GOT3 (cell line): ENCODE results near the gene GRIN2C.
"Not testable (repeated sequence)": the region's sequence is repeated elsewhere in the genome, so short reads cannot be mapped to it uniquely, and the experiment has no call there.

ENCODE experiments used
- DNase-seq: peaks from one replicate; lab custom pipeline; 2025; ENCODE audit warnings: mixed read lengths; lab: John Stamatoyannopoulos, UW

GRIN2C gene

DNA sequence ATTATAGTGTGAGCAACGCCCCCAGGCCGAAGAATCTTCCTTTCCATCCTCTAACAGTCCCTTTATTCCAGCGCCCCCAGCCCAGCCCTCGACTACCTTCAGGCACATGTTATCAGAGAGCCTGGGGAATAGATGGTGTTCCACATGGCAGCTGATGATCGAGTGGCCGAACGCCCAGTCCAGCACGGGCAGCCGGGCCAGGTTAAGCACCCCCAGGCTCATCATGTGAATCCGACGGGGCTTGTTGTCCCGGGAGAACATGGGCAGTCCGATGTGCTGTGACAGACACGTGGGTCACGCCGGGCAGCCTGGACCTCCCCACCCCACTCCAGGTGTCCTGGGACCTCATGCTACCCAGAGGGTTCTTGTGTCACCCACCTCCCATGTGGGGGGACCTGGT lies 19.6 kb upstream of the GRIN2C start:
- DNase-seq, result no peak

GRCh38 chr17:74878658-74879057 lies 19.0 kb upstream of the GRIN2C start:
- no peak for DNase-seq

GRCh38 chr17:74877592-74878548 lies 18.2 kb upstream of the GRIN2C start:
- no peak for DNase-seq

DNA sequence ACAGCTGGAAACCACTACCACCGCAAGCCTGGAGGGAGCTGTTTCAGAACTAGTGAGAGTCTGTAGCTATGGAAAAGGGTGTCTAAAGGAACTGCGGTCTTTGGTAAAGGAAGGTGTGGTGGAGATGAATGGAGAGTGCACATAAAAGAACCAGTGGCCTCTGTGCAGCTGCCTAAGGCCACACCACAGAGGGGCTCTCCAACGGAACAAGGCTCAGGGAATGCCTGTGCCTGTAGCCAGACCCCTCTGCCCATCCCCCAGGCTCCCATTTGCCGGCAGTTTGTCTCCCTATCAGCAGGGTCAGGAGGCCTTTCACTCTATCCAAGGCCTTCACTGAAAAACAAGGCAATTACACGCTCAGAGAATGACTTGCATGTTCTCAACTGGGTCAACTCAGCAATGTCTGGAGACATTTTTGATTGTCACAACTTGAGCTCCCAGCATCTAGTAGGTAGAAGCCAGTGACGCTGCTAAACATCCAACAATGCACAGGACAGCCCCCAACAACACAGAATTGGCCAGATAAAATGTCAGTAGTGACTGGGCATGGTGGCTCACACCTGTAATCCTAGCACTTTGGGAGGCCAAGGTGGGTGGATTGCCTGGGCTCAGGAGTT lies 16.4 kb upstream of the GRIN2C start:
- no peak for DNase-seq

DNA sequence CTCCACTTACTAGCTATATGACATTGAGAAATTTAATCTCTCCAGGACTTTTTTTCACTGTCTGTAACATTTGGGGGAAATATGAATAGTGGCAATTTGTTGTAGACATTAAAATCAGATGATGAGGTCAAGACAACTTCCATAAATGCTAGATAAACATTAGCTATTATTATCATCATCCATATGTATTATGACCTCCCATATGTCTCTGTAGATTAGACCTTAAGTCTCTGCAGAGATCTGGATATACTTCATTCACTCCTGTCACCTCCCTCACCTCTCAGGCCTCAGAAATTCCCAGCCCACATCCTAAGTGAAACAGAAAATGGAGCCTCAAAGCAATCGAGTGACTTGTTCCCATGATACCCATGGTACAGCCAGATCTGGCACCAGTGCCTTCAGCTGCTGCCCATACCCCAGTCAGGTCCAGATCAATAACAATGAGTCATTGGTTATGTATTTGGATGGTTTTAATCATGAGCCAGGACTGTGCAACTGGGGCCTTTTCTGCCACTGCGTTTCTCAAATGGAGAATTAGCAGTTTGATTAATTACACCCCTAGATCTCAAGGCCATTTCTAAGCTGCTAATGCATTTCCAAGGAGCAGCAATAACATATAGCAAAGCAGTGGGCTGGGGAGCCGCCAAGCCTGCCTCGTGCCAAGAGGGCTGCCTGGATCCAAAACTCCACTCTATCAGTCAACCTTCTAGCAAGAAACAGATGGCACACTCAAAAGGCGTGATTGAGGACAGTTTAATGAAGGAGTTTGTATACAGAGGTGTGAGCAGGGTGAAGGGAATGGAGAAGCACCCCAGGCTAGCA lies 15.7 kb upstream of the GRIN2C start:
- no peak for DNase-seq

GRCh38 chr17:74874615-74875037 lies 14.9 kb upstream of the GRIN2C start:
- DNase-seq, result no peak

DNA sequence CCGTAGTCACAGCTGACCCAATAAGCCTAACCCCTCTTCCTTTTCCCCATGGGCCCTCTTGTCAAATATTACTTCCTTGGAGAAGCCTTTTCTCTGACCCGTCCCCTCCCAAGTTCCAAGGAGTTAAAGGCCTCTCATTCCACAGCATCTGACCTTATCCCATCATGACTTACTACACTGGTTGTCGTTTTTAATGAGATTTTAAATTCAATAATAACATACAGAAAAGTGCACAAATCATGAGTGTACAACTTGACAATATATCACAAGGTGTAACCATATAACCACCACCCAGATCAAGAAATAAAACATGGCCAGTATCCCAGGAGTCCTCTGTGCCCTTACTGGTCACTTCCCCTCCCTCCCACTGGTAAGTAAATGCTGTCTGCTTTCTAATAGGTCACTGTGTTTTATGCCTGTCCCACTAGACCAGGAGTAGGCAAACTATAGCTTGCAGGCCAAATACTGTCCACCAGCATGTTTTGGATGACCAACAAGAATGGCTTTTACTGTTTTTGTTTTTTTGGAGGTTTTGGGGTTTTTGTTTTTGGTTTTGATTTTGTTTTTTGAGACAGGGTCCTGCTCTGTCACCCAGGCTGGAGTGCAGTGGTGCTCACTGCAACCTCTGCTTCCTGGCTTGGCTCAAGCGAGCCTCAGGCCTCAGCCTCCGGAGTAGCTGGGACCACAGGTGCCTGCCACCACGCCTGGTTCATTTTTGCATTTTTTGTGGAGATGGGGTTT lies 14.4 kb upstream of the GRIN2C start:
- no peak for DNase-seq

- DNase-seq, result peak; percentile 94
Measured at GRCh38 chr17:74873037-74873873, 13.6 kb upstream of the GRIN2C start.

DNA sequence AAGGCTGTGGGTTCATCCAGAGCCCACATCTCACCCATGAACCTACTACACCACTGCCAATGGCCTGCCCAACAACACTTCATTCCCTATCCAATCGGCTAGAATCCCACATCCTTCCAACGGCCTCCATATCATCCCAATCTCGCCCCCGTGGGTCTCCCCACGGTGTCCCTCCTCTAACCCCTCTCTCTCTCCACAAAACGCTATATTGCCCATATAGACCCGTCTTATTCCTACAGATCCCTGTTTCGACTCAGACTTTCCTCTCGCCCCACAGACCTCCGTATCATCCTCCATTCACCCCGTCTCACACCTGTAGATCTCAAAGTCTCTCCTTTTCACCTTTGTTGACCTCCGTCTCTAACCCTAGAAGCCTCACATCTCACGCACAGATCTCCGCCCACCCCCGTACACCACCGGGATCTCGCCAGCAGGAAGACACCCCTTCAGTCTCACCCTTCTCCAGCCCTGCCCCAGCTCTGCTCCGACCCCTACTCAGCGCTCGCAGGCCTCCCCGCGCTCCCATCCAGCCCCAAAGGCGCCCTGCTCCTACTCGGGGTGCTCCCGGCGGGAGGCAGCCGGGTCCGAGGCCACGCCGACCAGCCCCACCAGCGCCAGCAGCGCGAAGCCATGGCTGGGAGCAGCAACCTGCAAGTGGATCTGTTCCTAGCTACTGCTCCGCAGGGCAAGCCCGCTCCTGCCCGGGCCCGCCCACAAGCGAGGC lies 12.8 kb upstream of the GRIN2C start, which contains the start of gene FDXR:
Gene FDXR, minus strand, starts transcription at position 682 of the 724 bp plus-strand sequence. Its CDS starts 50 bp downstream, at position 632.
- DNase-seq, result no peak

DNA sequence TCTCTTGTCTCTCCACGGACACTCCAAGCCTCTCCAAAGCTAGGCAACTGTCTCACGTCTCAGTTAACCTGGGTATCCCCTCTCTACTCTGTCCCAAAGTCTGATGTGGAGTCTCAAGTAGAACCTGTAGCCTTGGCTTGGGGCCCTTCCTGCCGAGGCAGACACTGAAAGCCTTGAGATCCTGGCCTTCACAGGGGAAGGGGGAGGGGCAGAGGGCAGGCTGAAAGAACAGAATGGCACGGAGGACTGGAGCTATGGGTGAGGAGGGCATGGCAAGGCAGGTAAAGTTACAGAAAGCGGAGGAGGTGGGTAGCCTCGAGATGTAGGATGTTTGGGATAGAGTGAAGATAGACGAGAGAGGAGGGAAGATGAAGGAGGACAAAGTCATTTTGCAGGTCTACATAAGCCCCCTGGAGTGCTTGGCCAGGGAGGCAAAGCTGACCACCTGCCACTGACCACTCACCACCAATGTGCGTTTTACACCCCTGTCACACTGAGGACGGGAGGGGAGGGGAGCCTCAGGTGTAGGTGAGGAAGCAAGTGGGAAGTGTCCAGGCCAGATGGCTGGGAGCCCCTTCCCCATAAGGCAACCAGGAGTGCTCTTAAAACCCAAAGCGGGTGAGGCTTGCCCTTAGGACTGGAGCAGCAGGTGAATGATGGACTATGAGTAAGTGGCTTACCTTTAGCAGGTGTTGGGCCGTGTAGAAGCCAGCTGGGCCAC lies 11.8 kb upstream of the GRIN2C start:
- DNase-seq, result no peak

GRCh38 chr17:74870512-74870911 lies 10.8 kb upstream of the GRIN2C start:
- DNase-seq, result no peak

DNA sequence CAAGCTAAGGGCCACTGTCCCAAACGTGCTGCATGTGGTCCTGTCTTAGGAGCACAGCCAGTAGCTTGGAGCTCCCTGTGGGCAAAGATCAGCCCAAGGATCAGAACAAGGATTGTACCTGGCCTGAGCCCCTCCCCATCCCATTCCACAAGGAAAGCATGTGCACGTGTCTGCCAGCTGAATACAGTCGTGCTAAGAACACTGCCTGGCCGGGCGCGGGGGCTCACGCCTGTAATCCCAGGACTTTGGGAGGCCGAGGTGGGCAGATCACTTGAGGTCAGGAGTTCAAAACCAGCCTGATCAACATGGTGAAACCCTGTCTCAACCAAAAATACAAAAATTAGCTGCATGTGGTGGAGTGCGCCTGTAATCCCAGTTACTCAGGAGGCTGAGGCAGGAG lies 10.3 kb upstream of the GRIN2C start:
- DNase-seq, result not testable (repeated sequence)

DNA sequence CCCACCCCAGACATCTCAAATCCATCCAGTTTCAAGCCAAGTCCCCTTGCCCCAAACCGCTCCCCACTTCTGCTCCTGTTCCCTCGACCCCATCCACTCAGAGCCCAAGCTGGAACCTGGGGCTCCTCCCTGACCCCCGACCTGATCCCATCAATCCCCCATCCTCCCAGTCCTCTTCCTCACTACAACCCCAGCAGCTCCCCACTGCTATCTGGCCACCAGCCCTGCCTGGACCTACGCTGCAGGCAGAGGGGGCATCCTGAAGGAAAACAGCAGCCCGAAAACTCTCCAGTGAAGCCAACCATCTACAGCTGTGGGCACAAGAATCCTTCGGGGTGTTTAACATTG lies 9.2 kb upstream of the GRIN2C start:
- DNase-seq, result no peak

DNA sequence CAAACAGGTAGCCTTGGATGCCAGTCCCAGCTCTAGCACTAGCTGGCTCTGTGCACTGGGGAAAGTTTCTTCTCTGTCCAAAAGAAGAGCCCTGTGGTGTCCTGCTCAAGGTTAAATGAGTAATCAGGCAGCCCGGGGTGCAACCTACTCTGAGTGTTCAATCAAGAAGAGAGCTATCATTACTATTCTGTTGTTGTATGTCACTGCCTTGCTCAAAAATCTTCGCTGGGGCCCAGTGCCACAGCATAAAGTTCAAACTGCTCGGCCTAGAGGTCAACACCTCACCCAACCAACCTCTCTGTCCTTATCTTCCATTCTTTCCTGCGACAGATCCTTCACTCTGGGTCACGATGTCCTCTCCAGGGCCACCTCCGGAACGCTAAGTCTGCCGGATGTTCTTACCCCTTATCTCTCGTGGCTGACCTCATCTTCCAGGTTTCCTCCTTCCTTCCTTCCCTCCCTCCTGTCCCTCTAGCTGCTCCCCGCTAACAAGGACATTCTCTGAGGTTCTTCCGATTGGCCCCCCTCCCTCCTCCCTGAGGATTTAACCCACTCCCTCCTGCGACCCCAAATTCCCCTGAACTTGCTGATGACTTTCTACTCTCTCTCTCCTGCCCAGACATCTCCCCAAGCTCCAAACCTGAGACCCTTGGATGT lies 8.7 kb upstream of the GRIN2C start:
- no peak for DNase-seq

DNA sequence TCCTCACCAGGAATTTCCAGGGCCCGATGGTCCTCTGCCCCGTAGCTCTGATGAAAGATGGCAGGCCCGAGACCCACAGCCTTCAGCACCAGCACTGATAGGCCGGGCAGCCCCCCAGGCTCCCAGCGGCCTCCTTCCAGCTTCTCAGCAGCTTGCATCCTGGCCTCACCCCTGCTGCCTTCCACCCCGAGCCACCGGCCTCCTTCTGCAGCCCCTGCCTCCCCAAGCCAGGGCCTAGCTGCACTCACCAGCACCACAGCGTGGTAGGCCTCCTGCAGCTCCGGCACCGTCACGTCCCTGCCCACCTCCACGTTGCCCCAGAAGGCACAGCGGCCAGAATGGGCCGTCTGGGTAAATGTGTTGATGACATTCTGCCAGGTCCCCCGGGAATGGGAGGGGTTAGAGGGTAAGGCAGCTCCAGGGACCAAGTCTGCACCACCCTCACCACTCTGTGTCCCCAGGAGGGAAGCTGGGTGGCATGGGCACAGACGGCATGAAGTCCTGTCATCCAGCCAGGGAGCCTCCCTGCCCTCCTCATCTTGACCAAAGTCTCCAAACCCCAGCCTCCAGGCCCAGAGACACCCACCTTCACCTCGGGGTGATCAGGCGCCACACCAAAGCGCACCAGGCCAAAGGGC lies 6.6 kb upstream of the GRIN2C start:
- DNase-seq, result no peak

DNA sequence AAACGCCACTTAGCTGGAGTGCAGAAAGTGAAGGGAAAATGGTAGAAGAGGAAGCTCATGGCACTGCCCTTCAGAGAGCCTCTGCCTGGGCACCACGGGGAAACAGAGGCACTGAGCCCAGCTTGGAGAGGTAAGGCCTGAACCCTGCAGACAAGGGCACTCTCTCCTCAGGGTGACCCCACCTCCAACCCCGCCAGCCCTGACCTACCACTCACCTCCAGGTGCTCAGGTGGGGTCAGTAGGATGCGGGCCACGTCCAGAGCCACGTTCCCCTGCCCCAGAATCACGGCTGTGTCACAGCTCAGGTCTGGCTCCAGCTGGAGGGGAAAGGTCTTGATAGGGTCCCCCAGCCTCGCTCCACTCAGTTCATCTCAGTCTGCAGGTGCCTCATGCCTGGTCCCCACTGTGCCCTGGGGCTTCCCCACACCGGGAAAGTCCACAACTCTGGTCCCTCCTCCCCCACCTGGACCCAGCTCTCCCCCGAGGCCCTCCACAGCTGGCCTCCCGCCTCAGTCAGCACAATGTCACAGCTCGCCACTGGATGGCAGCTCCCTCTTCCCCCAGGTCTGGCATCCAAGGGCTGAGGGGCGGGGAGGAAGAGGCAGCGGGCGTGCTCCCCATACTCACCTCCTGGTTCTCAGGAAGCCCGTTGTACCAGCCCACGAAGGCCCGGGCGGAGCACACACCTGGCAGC lies 6.0 kb upstream of the GRIN2C start:
- DNase-seq, result no peak

DNA sequence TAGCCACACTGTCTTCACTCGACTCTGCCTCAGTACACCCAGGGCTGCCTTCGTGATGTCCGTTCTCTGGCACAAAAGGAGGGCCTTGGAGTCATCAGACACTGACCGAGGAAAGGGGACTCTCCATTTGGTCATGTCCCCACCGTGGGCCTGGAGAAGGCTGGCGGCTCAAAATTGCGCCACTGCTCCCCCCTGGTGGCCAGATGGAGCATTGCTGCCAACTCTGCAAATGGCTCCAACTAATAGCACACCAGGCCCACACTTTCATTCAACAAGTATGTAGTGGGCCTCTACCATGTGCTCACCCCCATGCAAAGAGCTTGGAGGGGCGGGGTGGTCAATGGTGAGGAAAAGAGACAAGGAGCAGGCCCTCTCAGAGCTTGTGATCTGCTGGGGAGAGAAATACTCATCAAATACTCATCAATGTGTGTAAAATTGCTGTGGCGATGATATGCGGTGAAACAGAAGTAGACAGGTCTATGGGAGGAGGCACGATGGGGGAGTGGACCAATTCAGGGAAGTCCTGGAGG lies 5.2 kb upstream of the GRIN2C start:
- DNase-seq, result peak; percentile 20
